GM12878 (cell line): ENCODE data around the gene CCHCR1. TPM values are rescaled to one million over a fixed set of nuclear protein-coding genes. Genes with fewer than 3 reads are reported as not detected.

Experiments
- ATAC-seq: fragments of 200-7000 bp; cut with Tn5 transposase; 3 replicates; pipeline ENCODE4 v1.9.1; 2020; ENCODE audit warnings: mild to moderate bottlenecking, moderate library complexity
- BruUV-seq: library from RNA; stranded (reverse); fragments of 400-500 nt; replicated peaks from 2 replicates; lab custom pipeline; 2021; lab: Mats Ljungman, UMichigan
- CTCF ChIA-PET: fragments of 300-600 bp; sonication (Branson Sonifier 250); formaldehyde crosslinking; extraction: SDS; loops from one replicate; lab custom pipeline; 2021; ENCODE audit warnings: inconsistent platforms; lab: Yijun Ruan, JAX
- POLR2A ChIA-PET: fragments of 350-600 bp; formaldehyde crosslinking; extraction: SDS; loops from one replicate; lab custom pipeline; 2021; ENCODE audit warnings: inconsistent platforms; lab: Charles Lee
- RAD21 ChIA-PET: fragments of 300-600 bp; sonication (Branson Sonifier 250); formaldehyde crosslinking; loops from one replicate; lab custom pipeline; 2023; ENCODE audit warnings: antibody characterized with exemption; ENCODE audit not compliant: unreplicated experiment; lab: Charles Lee
- SMC1A ChIA-PET: fragments of 300-600 bp; sonication (Branson Sonifier 250); formaldehyde crosslinking; loops from one replicate; lab custom pipeline; 2023; ENCODE audit not compliant: unreplicated experiment, uncharacterized antibody; lab: Charles Lee
- DNase-seq: peaks from one replicate; pipeline ENCODE4 v3.0.0-alpha.2; 2011; ENCODE audit warnings: low read depth, low spot score
- FAIRE-seq: peaks from 3 replicates; lab custom pipeline; 2011; peaks lifted over from hg19 to GRCh38; lab: Jason Lieb, UNC
- H2AFZ ChIP-seq: 2 replicates; pipeline ENCODE4 v1.6.0; 2011; ENCODE audit warnings: low read depth, low read length, control low read depth; ENCODE audit not compliant: control insufficient read depth
- H3K27ac ChIP-seq: 2 replicates; pipeline ENCODE4 v1.5.1; 2011; ENCODE audit warnings: control low read depth; ENCODE audit not compliant: control insufficient read depth, insufficient read depth
- H3K27me3 ChIP-seq, 2 experiments: replicated peaks in 1 of 2; 2 replicates each; pipeline versions ENCODE4 v1.6.0 to v1.6.1; 2011; ENCODE audit warnings: low read length in 1 of 2; ENCODE audit not compliant: control insufficient read depth in 2 of 2, insufficient read depth in 2 of 2
- H3K36me3 ChIP-seq, 2 experiments: 2 replicates each; pipeline ENCODE4 v1.5.1; 2011; ENCODE audit warnings: low read length in 1 of 2; ENCODE audit not compliant: control insufficient read depth in 2 of 2, insufficient read depth in 2 of 2
- H3K4me1 ChIP-seq: 2 replicates; pipeline ENCODE4 v1.6.1; 2011; ENCODE audit warnings: mild to moderate bottlenecking, low read length, moderate library complexity, mixed read lengths; ENCODE audit not compliant: control insufficient read depth, insufficient read depth
- H3K4me2 ChIP-seq: 2 replicates; pipeline ENCODE4 v1.6.0; 2011; ENCODE audit warnings: control low read depth; ENCODE audit not compliant: control insufficient read depth, insufficient read depth
- H3K4me3 ChIP-seq: fragments of 200-600 bp; sonication (generic); 2 replicates; pipeline ENCODE4 v1.5.1; 2016
- H3K79me2 ChIP-seq: 2 replicates; pipeline ENCODE4 v1.6.0; 2011; ENCODE audit warnings: low read length; ENCODE audit not compliant: control insufficient read depth, insufficient read depth
- H3K9ac ChIP-seq: 2 replicates; pipeline ENCODE4 v1.8.0; 2011; ENCODE audit warnings: low read length, control low read depth, mixed read lengths; ENCODE audit not compliant: control insufficient read depth, insufficient read depth
- H3K9me3 ChIP-seq: replicated peaks from 3 replicates; pipeline ENCODE4 v1.5.1; 2011; ENCODE audit warnings: mild to moderate bottlenecking, low read length; ENCODE audit not compliant: control insufficient read depth, insufficient read depth
- H4K20me1 ChIP-seq: 2 replicates; pipeline ENCODE4 v1.6.0; 2011; ENCODE audit not compliant: control insufficient read depth, insufficient read depth
- CBFB ChIP-seq: IDR thresholded peaks from 2 replicates; pipeline ENCODE4 v1.6.1; 2016; ENCODE audit warnings: antibody characterized with exemption, low read depth
- HCFC1 ChIP-seq: fragments of 150-350 bp; IDR thresholded peaks from 2 replicates; pipeline ENCODE4 v1.6.1; 2014; ENCODE audit warnings: low read length
- NFXL1 ChIP-seq: fragments of 450-650 bp; IDR thresholded peaks from 2 replicates; pipeline ENCODE4 v1.6.1; 2017; ENCODE audit warnings: antibody characterized with exemption, mild to moderate bottlenecking, borderline replicate concordance
- PRDM15 ChIP-seq: fragments of 450-650 bp; formaldehyde crosslinking; IDR thresholded peaks from 2 replicates; pipeline ENCODE4 v1.4.0; 2020; ENCODE audit warnings: mild to moderate bottlenecking, moderate library complexity
- SMAD5 ChIP-seq: IDR thresholded peaks from 2 replicates; pipeline ENCODE4 v1.6.1; 2016; ENCODE audit warnings: antibody characterized with exemption, low read depth
- SUPT20H ChIP-seq: IDR thresholded peaks from 2 replicates; pipeline ENCODE4 v1.6.1; 2011; ENCODE audit warnings: low read depth, mild to moderate bottlenecking, low read length, moderate library complexity, borderline replicate concordance; ENCODE audit not compliant: control insufficient read depth
- ZBTB40 ChIP-seq: fragments of 450-650 bp; IDR thresholded peaks from 2 replicates; pipeline ENCODE4 v1.6.1; 2016; ENCODE audit warnings: mild to moderate bottlenecking, moderate library complexity, borderline replicate concordance
- WGBS: methylation state at CpG from one replicate; pipeline ENCODE4 v1.1.6; 2016; ENCODE audit warnings: low lambda C conversion rate; ENCODE audit not compliant: insufficient replicate concordance, insufficient coverage; ENCODE audit errors: missing lambda C conversion rate; 5-methylcytosine and 5-hydroxymethylcytosine counted together
- in situ Hi-C: fragments of 300-500 bp; cut with MboI; formaldehyde crosslinking; loops from 9 replicates; pipeline ENCODE4 v1.14.3; 2018; ENCODE audit warnings: mixed read lengths
- intact Hi-C: fragments of 100-400 bp; cut with micrococcal nuclease; formaldehyde crosslinking; loops from one replicate; pipeline ENCODE4 v1.14.2; 2022; ENCODE audit not compliant: unreplicated experiment
- polyA plus RNA-seq, 11 experiments: library from polyadenylated mRNA; depleted of rRNA in 4 of 11; unstranded in 6 of 11; stranded (reverse) in 5 of 11; fragments of >200 nt; fragmentation: Nextera tagmentation in 4 of 11; fragmentation: Illumina TruSeq in 1 of 11; extraction: Ambion mirVana in 4 of 11; extraction: Trizol in 1 of 11; gene quantifications; 1 replicate in 1 of 11; 2 replicates in 10 of 11; pipeline versions ENCODE4 v1.2.1 to v1.2.3, GENCODE V29; 2011 to 2016; ENCODE audit warnings: inconsistent platforms in 2 of 11, missing spikeins in 2 of 11, low read depth in 1 of 11
- total RNA-seq, 4 experiments: library from RNA; depleted of rRNA in 3 of 4; stranded (reverse); fragments of >200 nt in 3 of 4; fragmentation: Illumina TruSeq in 1 of 4; extraction: Trizol in 1 of 4; gene quantifications; 2 replicates each; pipeline versions ENCODE4 v1.2.1 to v1.2.3, GENCODE V29; 2013 to 2021

The CCHCR1 gene
- total and polyA plus RNA-seq, 10 of the 15 experiments (the other 5 are each of a cell fraction or from before 2014, with no cell fraction given) = 1.0 to 35.2 (median 24.7) TPM

DNA sequence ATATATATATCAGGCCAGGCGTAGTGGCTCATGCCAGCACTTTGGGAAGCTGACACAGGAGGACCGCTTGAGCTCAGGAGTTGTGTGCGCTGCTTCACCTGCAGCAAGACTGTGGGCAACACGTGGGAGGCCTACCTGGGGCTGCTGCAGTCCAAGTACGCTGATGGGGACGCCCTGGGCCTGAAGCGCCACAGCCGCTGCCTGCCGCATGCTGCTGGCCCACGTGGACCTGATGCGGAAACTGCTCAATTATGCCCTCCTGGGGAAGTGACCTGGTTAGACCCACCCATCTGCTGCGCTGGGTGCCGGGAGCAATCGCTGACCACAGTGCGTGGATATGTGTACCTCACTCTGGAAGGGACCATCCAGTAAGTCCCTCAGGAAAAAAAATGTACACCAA lies 17.0 kb downstream of the CCHCR1 start:
- no TSS peak for BruUV-seq
- no peak overlapping the region for H3K4me2 ChIP-seq

More for the DNA sequence above, 17.0 kb downstream of the CCHCR1 start:
- H3K4me1 ChIP-seq = peaks cover 3% of the 10 kb centered on the region
- ChIA-PET SMC1A (no interaction called here), POLR2A (interaction anchor here (0.7 kb wide), 1 partner anchor 21 kb away, joined by 3 read pairs; no protein-coding TSS in a partner anchor), RAD21 (no interaction called here), CTCF (interaction anchor here (22.9 kb wide), 1 partner anchor 53 kb away, joined by 326 read pairs; no protein-coding TSS in a partner anchor)
- intact Hi-C loops (no loop called here), in situ Hi-C loops (no loop called here)
- no peak overlapping the region for H2AFZ ChIP-seq
- FAIRE-seq (no peak), DNase-seq (no peak), ATAC-seq (no peak)
- H3K4me3 ChIP-seq = no peak overlapping the region
- no peak overlapping the region for H3K27ac ChIP-seq
- H3K36me3 ChIP-seq = peaks cover 0 to 4% of the 10 kb centered on the region in 2 experiments; a peak in 1 of 4 replicates
- no peaks in the 10 kb centered on the region for H4K20me1 ChIP-seq
- TF ChIP-seq CBFB = no peak
- no peak for TF ChIP-seq NFXL1
- no peak for TF ChIP-seq SMAD5
- no peak for TF ChIP-seq PRDM15 (CRISPR knock-in tag)
- TF ChIP-seq ZBTB40 = no peak
- TF ChIP-seq SUPT20H = no peak
- TF ChIP-seq HCFC1 = no peak
- no peaks in the 10 kb centered on the region; the same call in 2 of the 3 replicates for H3K9me3 ChIP-seq
- no peaks in the 10 kb centered on the region for H3K27me3 ChIP-seq
- H3K79me2 ChIP-seq = no peaks in the 10 kb centered on the region
- H3K9ac ChIP-seq = no peak overlapping the region
- 84% methylated on average over 15 of the region's 15 CpGs for whole genome bisulfite sequencing
